ENCODE results near the gene AQP12A. TPM values are rescaled to one million over a fixed set of nuclear protein-coding genes. Genes with fewer than 3 reads are reported as not detected.

The AQP12A gene
- total and polyA plus RNA-seq, 9 of the 15 experiments (the other 6 are each of a cell fraction or from before 2014, with no cell fraction given), result not detected

GRCh38 chr2:240719676-240720545, 28.2 kb downstream of the AQP12A start:
- no peak for DNase-seq (ENCODE audit: extremely low read depth in 1 of 4, low spot score in 3 of 4)
- CTCF ChIA-PET (ENCODE audit: low intra/inter-chr PET ratio), result no interaction called here
- TF ChIP-seq RFX7 (CRISPR knock-in tag; IDR thresholded peaks at IDR 0.05), result no peak
- no peak for TF ChIP-seq ZNF609 (CRISPR knock-in tag; IDR thresholded peaks at IDR 0.05; ENCODE audit: borderline replicate concordance)
- peaks cover 0 to 8% of the 10 kb centered on the region in 2 experiments; a peak in 1 of 5 replicates for H3K4me1 ChIP-seq (replicated peaks in 1 of 2; ENCODE audit: control insufficient read depth in 2 of 2, insufficient read depth in 2 of 2, low read length in 2 of 2)
- WGBS (ENCODE audit: insufficient coverage, low coverage, missing lambda C conversion rate), result under 1% methylated on average over 14 of the region's 25 CpGs
- no peaks in the 10 kb centered on the region for H3K79me2 ChIP-seq (ENCODE audit: control insufficient read depth, insufficient read depth, low read length)
- no peak overlapping the region for H3K4me2 ChIP-seq (ENCODE audit: insufficient read depth, low read length)
- no peak for FAIRE-seq
- POLR2A ChIA-PET, result no interaction called here
- no peaks in the 10 kb centered on the region for H3K36me3 ChIP-seq (ENCODE audit: control insufficient read depth, insufficient read depth, low read length)
- no TSS peak for BruUV-seq (replicated peaks)
- no peak overlapping the region for H2AFZ ChIP-seq (ENCODE audit: low read depth, low read length)
- no peaks in the 10 kb centered on the region for H3K9me3 ChIP-seq (replicated peaks; ENCODE audit: control insufficient read depth, insufficient read depth, low read depth, low read length)
- no peak overlapping the region for H3K9ac ChIP-seq (ENCODE audit: insufficient read depth in 1 of 2, low read depth in 2 of 2, low read length in 2 of 2)
- H3K27me3 ChIP-seq (ENCODE audit: control insufficient read depth in 2 of 2, insufficient read depth in 2 of 2, low read length in 2 of 2), result peaks cover 7 to 90% of the 10 kb centered on the region in 2 experiments; a peak in 4 of 5 replicates
- no peaks in the 10 kb centered on the region for H4K20me1 ChIP-seq (replicated peaks; ENCODE audit: control insufficient read depth, insufficient read depth, low read length)
- H3K9me1 ChIP-seq (ENCODE audit: control insufficient read depth, insufficient read depth, low read length), result no peaks in the 10 kb centered on the region
- H3K4me3 ChIP-seq, result no peak overlapping the region
- H3K27ac ChIP-seq (ENCODE audit: extremely low read depth, low read depth, low read length), result no peak overlapping the region
- in situ Hi-C loops (cut with MboI), result no loop called here
- ATAC-seq, result no peak
- intact Hi-C loops (cut with micrococcal nuclease), result no loop called here
